Subcutaneous adipose tissue (tissue), 4 donors: ENCODE measurements around the gene SEC31B. TPM values are rescaled to one million over a fixed set of nuclear protein-coding genes. Genes with fewer than 3 reads are reported as not detected.

ENCODE experiments used
- CTCF ChIP-seq: fragments of 450-650 bp; IDR thresholded peaks from one replicate; pipeline ENCODE4 v1.5.1; 2016; ENCODE audit warnings: low read depth, mild to moderate bottlenecking, control low read depth, antibody characterized with exemption, moderate library complexity
- total RNA-seq, 4 donors: library from RNA; depleted of rRNA; stranded (reverse); fragments of >200 nt; gene quantifications; one replicate each; pipeline ENCODE4 v1.1.0, GENCODE V29; 2016

SEC31B gene
- total RNA-seq, 4 donors from 2014 or later = 6.8 to 14.3 (median 9.4) TPM

DNA sequence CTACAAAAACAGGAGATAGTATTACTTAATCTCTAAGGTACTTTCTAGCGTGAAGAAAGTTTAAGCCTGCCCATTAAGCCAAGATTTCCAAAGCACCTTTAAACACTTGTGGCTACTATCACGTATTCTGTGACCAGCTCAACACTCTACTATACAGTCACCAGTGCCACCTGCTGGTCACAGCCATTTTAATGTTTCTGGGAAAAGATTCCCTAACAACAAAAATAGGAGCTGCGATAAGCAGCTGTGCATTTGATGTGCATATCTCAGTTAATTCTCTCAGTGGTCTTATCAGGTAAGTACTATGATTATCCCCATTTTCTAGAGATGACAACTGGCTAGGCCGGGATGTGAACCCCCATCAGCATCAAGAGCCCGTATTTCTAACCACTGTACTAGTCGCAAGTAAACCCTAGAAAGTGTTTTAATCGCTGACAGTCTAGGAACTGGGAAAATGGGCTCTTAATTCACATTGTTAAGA, 860 bp downstream of the SEC31B start:
- TF ChIP-seq CTCF = no peak

DNA sequence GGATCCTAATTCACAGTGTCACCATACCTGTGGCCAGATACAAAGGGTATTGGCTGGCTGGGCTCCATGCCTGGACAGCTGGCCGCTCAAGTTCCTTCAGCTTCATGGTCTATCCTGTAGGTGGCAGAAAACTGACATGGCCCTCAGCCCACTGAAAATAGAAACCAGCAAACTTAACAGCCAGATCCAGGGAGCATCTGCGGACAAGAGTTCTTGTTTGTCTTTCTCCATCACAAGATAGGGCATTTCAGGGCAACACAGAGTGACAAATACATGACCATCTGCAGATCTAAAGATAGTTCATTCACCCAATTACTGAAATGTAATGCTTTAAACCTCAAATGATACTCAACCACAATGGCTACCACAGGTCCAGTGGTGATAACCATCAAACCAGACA, 2.8 kb downstream of the SEC31B start:
- TF ChIP-seq CTCF = no peak

DNA sequence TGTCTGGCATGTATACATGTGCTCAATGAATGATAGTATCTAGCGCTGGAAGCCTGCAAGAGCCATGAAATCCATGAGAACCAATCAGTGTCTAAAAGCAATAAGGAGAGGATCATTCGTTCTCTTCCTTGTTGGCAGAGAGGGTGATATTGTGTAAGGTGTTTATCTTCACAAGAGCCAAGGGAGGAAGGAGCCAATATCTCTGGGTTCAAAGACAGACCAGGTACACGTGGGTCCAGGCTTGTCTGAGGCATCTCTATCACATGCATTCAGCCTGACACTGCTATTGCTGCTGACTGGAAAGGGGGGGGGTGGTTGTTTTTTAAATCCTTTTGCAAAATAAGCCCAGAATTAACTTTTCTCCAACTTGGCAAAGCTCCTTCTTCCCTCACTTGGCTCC, 4.0 kb downstream of the SEC31B start:
- no peak for TF ChIP-seq CTCF

DNA sequence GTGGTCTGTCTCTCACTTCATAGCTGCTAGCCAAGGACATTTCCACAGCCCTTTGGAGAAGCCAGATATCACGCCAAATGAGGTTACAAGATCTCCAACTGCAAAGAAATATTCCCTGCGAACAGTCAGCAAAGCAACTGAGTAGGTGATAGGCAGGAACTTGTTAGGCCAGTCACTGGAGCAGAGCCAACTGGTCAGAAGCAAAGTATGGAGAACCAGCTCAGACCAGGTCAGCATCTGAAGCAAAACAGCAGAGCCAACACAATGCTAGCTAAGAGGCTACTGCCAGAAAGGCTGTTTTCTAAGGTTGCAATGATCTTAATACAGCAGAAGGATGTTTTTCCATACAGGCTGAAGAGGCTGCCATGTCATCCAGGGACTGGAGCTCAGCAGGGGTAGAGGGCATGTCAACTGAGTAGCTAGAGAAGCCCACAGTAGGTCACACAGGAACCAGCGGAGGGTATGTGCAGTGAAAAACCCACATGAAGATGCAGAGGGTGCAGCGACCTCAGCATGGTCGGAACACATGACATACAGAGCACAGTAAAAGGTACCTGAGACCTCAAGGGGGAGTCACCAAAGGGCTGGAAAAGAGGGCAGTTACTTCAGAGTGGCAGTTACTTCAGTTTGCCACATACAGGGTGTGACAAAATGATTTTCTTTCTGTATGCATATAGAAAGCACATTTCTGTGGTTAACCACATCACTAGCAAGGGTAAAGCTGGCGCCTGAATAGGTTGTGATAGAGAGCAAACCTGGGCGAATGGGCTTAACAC, 8.9 kb downstream of the SEC31B start:
- TF ChIP-seq CTCF = no peak

DNA sequence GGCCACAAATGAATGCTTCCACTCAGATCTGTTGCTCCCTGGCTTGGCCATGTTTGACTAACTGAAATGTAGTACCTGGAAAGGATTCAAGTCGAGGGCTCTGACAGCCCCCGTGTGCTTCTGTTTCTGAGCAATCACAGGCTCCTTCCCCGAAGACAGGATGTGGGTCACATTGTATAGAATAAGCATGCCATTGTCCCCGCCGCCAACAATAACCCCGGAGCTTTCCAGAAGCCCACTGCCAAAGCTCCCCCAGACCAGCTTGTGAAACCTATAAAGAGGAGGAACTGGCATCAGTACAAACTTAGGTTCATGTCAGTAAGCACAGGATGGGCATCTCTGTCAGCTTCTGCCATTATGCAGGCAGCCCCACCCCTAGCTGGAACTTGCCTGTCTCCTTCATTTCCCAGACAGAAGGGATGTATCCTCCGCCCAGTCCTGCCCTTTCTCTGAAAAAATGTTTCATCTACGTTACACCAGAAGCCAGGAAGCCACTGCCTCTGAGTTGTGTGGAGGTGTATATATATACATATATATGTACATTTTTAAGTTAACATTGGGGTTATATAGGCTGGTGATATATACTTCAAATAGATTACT, 10.3 kb downstream of the SEC31B start:
- TF ChIP-seq CTCF = no peak

DNA sequence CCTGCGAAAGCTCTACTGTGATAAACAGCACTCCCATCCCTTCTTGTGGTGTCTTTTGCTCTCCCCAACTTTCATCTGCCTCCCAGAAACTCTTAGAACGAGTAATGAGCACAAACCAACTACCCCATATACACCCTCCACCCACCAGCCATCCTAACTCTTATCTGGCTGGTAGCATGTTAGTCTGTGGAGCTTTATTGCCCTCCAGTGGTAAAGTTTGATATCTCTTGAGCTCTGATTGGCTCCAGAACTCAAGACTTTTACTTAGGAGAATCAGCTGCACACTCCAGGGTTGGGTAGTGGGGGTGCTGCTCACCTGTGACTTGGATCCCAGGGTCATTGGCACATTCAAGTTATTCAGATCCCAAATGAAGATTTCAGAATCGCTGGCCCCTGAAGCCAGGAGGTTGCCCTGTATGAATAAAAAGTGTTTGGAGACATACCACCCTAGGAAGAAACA, 10.9 kb downstream of the SEC31B start:
- no peak for TF ChIP-seq CTCF

GRCh38 chr10:100508266-100508665, 11.4 kb downstream of the SEC31B start:
- TF ChIP-seq CTCF = no peak
